Cerebellar cortex (tissue), 1 donor: Measurements from ENCODE around the gene FKBP11.
"Not testable (repeated sequence)": the region's sequence is repeated elsewhere in the genome, so short reads cannot be mapped to it uniquely, and the experiment has no call there.

Source experiments
- DNase-seq: peaks from one replicate; pipeline ENCODE4 v3.0.0-alpha.2; 2015; ENCODE audit warnings: low spot score

Gene FKBP11

DNA sequence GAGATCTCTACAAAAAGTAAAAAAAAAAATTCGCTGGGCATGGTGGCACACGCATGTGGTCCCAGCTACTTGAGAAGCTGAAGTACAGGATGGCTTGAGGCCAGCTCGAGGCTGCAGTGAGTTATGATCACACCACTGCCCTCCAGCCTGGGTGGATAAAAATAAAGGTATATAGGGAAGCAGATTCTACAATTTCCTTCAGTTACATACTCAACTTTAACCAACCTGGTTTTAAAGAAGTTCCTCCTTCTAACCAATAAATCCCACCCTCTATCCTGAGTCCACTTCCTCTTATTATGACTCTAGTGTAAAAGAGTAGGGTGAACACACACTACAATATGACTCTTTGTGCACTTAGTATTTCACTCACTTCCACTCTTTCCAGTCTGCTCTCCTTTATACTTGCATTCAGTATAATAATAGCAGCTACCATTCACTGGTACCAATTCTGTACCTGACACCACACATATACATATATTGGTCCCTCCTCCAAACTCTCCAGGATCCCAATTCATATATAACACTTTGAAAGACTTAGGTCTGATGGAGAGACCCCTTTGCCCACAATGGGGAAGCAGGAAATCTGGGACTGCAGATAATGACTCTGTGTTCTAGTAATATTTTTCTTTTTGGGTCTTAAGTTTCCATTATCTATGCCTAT is 29.7 kb upstream of the FKBP11 start:
- DNase-seq: no peak

- DNase-seq: no peak
Observed at GRCh38 chr12:48954061-48954460, 28.8 kb upstream of the FKBP11 start.

DNA sequence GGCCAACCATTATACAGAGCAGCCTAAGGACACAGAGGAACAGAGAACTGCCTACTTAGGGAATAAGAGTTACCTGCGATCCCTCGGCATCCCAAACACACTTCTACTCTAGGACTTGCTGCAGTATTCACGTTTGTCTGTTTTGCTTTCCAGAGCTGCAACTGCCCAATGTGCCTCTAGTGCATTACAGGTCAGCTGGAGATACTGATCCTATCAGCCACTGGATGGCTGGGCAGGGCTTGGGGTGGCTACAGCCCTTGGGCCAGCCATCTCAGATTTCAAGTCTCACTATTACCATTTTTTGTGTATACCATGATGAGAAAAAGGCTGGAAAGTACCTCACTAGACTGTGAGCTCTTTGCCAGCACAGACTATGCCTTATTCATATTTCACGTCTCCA is 27.4 kb upstream of the FKBP11 start:
- no peak for DNase-seq

DNA sequence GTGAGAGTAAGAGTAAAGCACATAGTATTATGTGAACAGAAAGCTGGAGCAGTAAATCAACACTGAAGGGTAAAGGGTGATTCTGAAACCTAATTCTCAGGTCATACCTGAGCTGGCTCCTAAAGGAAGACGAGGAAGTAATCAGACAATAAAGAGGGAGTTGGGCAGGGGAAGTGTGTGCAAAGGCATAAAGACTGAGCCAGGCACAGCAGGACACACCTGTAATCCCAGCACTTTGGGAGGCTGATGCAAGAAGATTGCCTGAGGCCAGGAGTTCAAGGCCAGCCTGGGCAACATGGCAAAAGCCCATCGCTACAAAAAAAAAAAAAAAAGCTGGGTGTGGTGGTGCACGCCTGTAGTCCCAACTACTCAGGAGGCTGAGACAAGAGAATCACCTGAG is 22.4 kb upstream of the FKBP11 start:
- DNase-seq: no peak

DNA sequence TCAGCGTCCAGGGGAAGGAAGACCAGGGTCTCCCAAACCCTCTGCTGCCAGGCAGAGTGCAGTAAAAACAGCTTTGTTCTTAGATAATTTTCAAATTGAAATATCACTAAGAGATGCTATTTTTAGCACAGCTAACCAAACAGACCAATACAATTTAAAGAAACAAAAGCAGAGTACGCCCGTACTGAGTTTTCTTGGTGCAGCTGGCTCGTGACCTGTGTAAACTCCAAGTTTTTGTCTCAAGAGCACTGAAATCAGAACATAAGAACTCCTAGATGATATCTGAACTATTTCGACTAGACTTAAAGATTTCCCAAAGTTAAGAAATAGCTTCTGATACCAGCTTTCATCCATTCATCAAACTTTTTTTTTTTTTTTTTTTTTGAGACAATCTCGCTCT is 21.7 kb upstream of the FKBP11 start:
- no peak for DNase-seq

DNA sequence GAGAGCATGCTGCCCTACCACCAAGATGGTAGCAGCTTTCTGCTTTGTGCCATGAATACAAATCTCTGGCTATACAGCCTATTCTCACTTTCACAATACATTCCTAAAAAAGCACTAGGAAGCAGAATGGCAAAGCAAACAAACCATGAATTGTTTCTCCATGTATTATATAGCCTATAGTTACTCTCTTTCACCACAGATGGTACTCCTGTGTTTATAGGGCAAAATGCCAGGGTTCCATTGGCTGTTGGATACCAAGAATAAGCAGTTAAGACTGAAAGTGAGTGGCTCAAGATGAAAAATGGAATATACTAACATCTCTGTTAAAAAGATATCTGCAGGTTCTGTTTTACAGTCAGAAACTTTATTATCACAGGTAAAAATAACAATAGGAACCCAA is 20.9 kb upstream of the FKBP11 start:
- peak; percentile 85 for DNase-seq

GRCh38 chr12:48943221-48943620 is 17.9 kb upstream of the FKBP11 start:
- peak; percentile 66 for DNase-seq

GRCh38 chr12:48940181-48940580 is 14.9 kb upstream of the FKBP11 start:
- DNase-seq: no peak

GRCh38 chr12:48938805-48939204 is 13.5 kb upstream of the FKBP11 start:
- DNase-seq: no peak

- peak; percentile 40 for DNase-seq
Observed at GRCh38 chr12:48937170-48937569, 11.9 kb upstream of the FKBP11 start.

GRCh38 chr12:48936379-48936979 is 11.2 kb upstream of the FKBP11 start:
- peak; percentile 75 for DNase-seq

DNA sequence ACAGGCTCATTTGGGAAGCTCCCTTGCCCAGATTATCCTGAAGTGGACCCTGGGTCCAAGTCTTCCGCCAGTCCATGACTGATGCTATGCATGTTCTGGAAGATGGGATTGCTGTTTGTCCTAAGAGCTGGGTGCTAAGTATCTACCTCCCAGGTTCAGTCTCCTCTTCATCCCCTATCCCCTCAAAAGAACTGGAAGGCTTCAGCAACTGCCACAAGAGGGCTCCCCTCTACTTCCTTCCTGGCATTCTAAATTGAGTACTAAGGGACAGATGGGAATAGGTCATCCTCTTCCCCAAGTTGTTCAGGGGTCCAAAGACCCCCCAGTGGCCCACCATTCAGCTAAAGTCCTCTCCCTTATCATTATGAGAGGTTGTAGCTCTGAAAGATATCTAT is 9.0 kb upstream of the FKBP11 start:
- no peak for DNase-seq

- DNase-seq: no peak
Observed at GRCh38 chr12:48933664-48934311, 8.5 kb upstream of the FKBP11 start.

GRCh38 chr12:48932878-48933277 is 7.6 kb upstream of the FKBP11 start:
- no peak for DNase-seq

DNA sequence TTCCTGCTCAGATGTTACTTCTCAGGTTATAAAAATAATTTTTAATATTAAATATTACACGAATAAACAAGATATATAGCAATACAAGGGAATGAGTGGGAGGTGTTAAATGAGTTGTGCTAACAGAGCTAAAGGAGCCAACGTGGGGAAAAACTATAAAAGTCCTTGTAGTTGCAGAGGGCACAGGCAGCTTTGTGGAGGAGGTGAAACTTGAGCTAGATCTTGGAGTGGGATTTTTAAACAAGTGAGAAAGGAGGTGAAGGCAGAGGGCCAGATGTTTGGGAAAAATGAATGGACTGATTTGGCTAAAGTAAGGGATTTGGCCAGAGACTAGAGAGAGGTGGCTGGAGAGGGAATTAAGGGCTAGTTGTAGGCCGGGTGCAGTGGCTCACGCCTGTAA is 5.2 kb upstream of the FKBP11 start:
- DNase-seq: no peak

GRCh38 chr12:48929551-48929950 is 4.3 kb upstream of the FKBP11 start:
- DNase-seq: no peak

- DNase-seq: no peak
Observed at GRCh38 chr12:48927261-48927660, 2.0 kb upstream of the FKBP11 start.

DNA sequence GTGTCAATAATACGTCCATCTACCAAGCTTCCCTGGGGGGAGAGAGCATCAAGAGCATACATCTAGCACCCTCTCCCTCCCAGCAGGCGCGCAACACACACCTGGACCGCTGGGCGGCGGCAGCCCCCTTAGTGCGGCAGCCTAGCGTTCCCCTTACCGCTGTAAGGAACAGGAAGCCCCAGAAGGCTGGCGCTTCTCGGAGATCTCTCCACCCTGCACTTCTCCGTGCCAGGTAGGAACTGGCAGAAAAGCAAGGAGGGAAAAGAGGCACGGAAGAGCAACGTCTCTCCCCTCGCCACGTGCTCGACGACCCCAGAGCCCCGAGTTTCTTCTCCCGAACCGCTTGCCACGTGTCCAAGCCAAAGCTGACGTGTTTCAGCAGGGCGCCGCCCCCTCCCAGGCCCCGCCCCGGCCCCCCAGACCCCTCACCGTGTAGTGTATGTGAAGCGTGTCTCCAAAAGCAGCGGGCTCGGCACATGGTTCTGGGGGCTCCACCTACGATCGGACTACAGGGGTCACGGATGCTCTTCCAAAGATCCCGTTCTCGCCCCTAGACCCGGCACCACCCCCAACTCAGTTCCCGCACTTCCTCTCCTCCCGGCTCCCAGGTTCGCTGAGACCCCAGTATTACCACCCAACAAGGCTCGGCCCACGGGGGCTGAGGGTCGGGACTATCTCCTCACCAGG is 532 bp downstream of the FKBP11 start:
- DNase-seq: no peak

GRCh38 chr12:48923117-48923516 is 2.2 kb downstream of the FKBP11 start:
- DNase-seq: no peak

- no peak for DNase-seq
Observed at GRCh38 chr12:48917857-48918537, 7.3 kb downstream of the FKBP11 start.

GRCh38 chr12:48910196-48910595 is 15.1 kb downstream of the FKBP11 start:
- no peak for DNase-seq

DNA sequence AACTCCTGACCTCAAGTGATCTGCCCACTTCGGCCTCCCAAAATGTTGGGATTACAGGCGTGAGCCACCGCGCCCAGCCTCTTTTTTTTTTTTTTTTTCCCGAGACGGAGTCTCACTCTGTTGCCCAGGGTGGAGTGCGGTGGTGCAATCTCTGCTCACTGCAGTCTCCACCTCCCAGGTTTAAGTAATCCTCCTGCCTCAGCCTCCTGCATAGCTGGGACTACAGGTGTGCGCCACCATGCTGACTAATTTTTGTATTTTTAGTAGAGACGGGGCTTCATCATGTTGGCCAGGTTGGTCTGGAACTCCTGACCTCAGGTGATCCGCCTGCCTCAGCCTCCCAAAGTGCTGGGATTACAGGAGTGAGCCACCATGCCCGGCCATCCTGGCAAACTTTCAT is 15.6 kb downstream of the FKBP11 start:
- not testable (repeated sequence) for DNase-seq
